K562 (cell line): ENCODE measurements around the gene DTNBP1. TPM values are rescaled to one million over a fixed set of nuclear protein-coding genes. Genes with fewer than 3 reads are reported as not detected.

Source experiments
- CBFB ChIP-seq: sonication (generic); formaldehyde crosslinking; IDR thresholded peaks from 2 replicates; pipeline ENCODE4 v1.4.0; 2020; ENCODE audit warnings: mild to moderate bottlenecking, missing genetic modification reagents
- CCAR2 ChIP-seq: fragments of 200-400 bp; formaldehyde crosslinking; IDR thresholded peaks from 2 replicates; pipeline ENCODE4 v1.6.1; 2017; ENCODE audit warnings: mild to moderate bottlenecking, low read depth, low read length
- FOXJ2 ChIP-seq: fragments of 200-800 bp; sonication (Bioruptor generic); IDR thresholded peaks from 2 replicates; pipeline ENCODE4 v1.6.1; 2016; ENCODE audit warnings: missing genetic modification characterization, missing compliant biosample characterization
- FOXK2 ChIP-seq, 2 experiments: fragments of 450-650 bp; IDR thresholded peaks in 1 of 2; conservative IDR thresholded peaks in 1 of 2; 2 replicates each; pipeline ENCODE4 v1.6.1; 2016; ENCODE audit warnings: low read depth in 2 of 2, mild to moderate bottlenecking in 1 of 2
- GABPA ChIP-seq: fragments of 200-800 bp; sonication (Bioruptor generic); conservative IDR thresholded peaks from 2 replicates; pipeline ENCODE4 v1.6.1; 2016; ENCODE audit warnings: low read depth, missing genetic modification characterization, missing compliant biosample characterization
- HSF4 ChIP-seq: fragments of 250-450 bp; sonication (Bioruptor Pico); IDR thresholded peaks from 2 replicates; pipeline ENCODE4 v2.1.2; 2022; ENCODE audit warnings: mild to moderate bottlenecking, moderate library complexity, borderline replicate concordance
- MCM5 ChIP-seq: fragments of 450-650 bp; IDR thresholded peaks from 2 replicates; pipeline ENCODE4 v1.6.1; 2016; ENCODE audit warnings: low read depth
- NFXL1 ChIP-seq: fragments of 450-650 bp; formaldehyde crosslinking; IDR thresholded peaks from 2 replicates; pipeline ENCODE4 v1.4.0; 2021; ENCODE audit warnings: mild to moderate bottlenecking
- NRF1 ChIP-seq, 2 experiments: fragments of 450-650 bp; IDR thresholded peaks in 1 of 2; conservative IDR thresholded peaks in 1 of 2; 2 replicates each; pipeline ENCODE4 v1.6.1; 2014; ENCODE audit warnings: mild to moderate bottlenecking in 2 of 2
- OTX1 ChIP-seq: fragments of 450-650 bp; formaldehyde crosslinking; IDR thresholded peaks from 2 replicates; pipeline ENCODE4 v1.4.0; 2022; ENCODE audit warnings: mild to moderate bottlenecking
- POLR3G ChIP-seq: IDR thresholded peaks from 2 replicates; pipeline ENCODE4 v1.6.1; 2011; ENCODE audit not compliant: insufficient read length, insufficient replicate concordance; ENCODE audit errors: extremely low read depth
- SIN3A ChIP-seq, 2 experiments: fragments of 150-350 bp in 1 of 2; IDR thresholded peaks; 2 replicates each; pipeline ENCODE4 v1.6.1; 2011 to 2016; ENCODE audit warnings: borderline replicate concordance in 2 of 2, low read depth in 2 of 2, low read length in 2 of 2, mild to moderate bottlenecking in 2 of 2, moderate library complexity in 2 of 2; ENCODE audit not compliant: control insufficient read depth in 1 of 2
- SP2 ChIP-seq: IDR thresholded peaks from 2 replicates; pipeline ENCODE4 v1.6.1; 2011; ENCODE audit warnings: mild to moderate bottlenecking, low read depth, low read length, moderate library complexity; ENCODE audit not compliant: poor library complexity, severe bottlenecking; ENCODE audit errors: extremely low read depth
- ZNF121 ChIP-seq: sonication (generic); formaldehyde crosslinking; conservative IDR thresholded peaks from 2 replicates; pipeline ENCODE4 v1.8.0; 2022; ENCODE audit warnings: missing genetic modification reagents
- ZNF217 ChIP-seq: sonication (generic); formaldehyde crosslinking; IDR thresholded peaks from 2 replicates; pipeline ENCODE4 v1.8.0; 2022; ENCODE audit warnings: mild to moderate bottlenecking, missing genetic modification reagents
- ZNF23 ChIP-seq: fragments of 250-450 bp; sonication (Bioruptor Pico); IDR thresholded peaks from 2 replicates; pipeline ENCODE4 v1.4.0; 2020; ENCODE audit warnings: mild to moderate bottlenecking
- ZNF436 ChIP-seq: fragments of 250-450, 450-650 bp; sonication (Bioruptor Pico); formaldehyde crosslinking; IDR thresholded peaks from 2 replicates; pipeline ENCODE4 v1.7.0; 2020; ENCODE audit warnings: mild to moderate bottlenecking
- ZNF584 ChIP-seq: fragments of 200-800 bp; sonication (Bioruptor generic); IDR thresholded peaks from 2 replicates; pipeline ENCODE4 v1.6.1; 2016; ENCODE audit warnings: low read depth, mild to moderate bottlenecking, missing genetic modification characterization, missing compliant biosample characterization
- polyA plus RNA-seq, 8 experiments: library from polyadenylated mRNA; depleted of rRNA in 4 of 8; stranded (reverse) in 5 of 8; unstranded in 3 of 8; fragments of >200 nt; fragmentation: Nextera tagmentation in 2 of 8; fragmentation: Illumina TruSeq in 1 of 8; extraction: Ambion mirVana in 2 of 8; extraction: Trizol in 1 of 8; gene quantifications; 2 replicates each; pipeline versions ENCODE4 v1.2.1 to v1.2.3, GENCODE V29; 2011 to 2014; ENCODE audit warnings: inconsistent platforms in 1 of 8, missing spikeins in 1 of 8
- total RNA-seq, 7 experiments: library from RNA; depleted of rRNA in 6 of 7; stranded (reverse); fragments of >200 nt in 6 of 7; fragmentation: Illumina TruSeq in 2 of 7; extraction: Trizol in 2 of 7; gene quantifications; 2 replicates each; pipeline versions ENCODE4 v1.2.1 to v1.2.3, GENCODE V29; 2011 to 2021; ENCODE audit warnings: low replicate concordance in 1 of 7
- TF ChIP-seq, protein P1 (sequence below), 3 experiments: IDR thresholded peaks in 2 of 3; conservative IDR thresholded peaks in 1 of 3; 2 replicates each; pipeline ENCODE4 v1.5.1; 2011 to 2012; ENCODE audit warnings: low read length in 3 of 3, mild to moderate bottlenecking in 3 of 3, control low read depth in 2 of 3, improper control_type of control experiment in 1 of 3, inconsistent platforms in 1 of 3, low read depth in 1 of 3, mixed read lengths in 1 of 3, moderate library complexity in 1 of 3; ENCODE audit not compliant: insufficient read depth in 2 of 3
- TF ChIP-seq, protein P2 (sequence below): fragments of 450-650 bp; conservative IDR thresholded peaks from 2 replicates; pipeline ENCODE4 v1.6.1; 2016; ENCODE audit warnings: missing genetic modification characterization, low read depth, mild to moderate bottlenecking, control low read depth, missing compliant biosample characterization

DTNBP1 gene
- total and polyA plus RNA-seq, 9 of the 15 experiments (the other 6 are each of a cell fraction or from before 2014, with no cell fraction given) = 16.7 to 54.5 (median 21.4) TPM

DNA sequence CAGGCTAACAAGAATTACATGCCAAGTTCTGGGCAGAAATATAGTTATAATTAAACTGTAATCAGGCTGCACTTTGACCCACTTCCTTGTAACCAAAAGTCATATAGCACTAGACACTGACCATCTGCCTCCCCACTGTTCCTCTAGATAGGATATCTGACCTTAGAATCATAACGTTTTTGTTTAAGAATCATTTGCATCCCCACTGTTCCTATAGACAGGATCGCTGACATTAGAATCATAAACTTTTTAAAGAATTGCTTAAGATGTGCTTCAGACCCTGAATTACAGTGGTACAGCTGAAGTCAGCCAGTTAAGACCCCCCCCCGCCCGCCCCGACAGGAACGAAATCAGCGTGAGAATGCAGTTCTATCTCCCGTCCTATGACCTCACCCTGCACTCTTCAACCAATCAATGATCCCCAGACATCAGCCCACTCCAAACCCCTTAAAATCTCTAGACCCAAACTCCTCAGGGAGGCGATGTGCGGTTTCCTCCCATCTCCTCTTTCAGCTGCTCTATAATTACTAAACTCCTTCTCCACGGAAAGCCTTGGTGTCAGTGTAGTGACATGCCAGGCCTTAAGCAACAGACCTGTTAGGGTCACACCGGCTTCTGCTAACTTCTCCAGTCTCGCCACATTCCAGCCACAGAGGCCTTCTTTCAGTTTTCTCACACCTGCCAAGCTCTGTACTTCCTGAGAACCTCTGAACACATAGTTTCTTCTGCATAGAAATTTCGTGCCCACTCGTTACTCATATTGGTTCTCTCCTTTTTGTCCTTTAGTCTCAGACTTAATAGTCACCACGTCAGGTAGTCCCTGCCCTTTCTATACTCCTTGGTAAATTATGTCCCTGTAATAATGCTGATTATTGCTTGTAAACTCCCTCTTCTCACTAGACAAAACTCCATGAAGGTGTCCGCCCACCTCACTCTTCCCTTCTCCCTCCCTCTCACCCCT is 93.5 kb downstream of the DTNBP1 start (continued):
- TF ChIP-seq NFXL1 (CRISPR knock-in tag) = no peak
- no peak for TF ChIP-seq FOXJ2 (tag)
- no peak; a peak in 1 of 4 replicates for TF ChIP-seq FOXK2 (conservative IDR thresholded peaks at IDR 0.05 in 1 of 2, IDR thresholded peaks at IDR 0.05 in 1 of 2; ENCODE audit: low read depth in 2 of 2)
- no peak for TF ChIP-seq GABPA (tag)
- TF ChIP-seq NRF1 (conservative IDR thresholded peaks at IDR 0.05 in 1 of 2, IDR thresholded peaks at IDR 0.05 in 1 of 2) = no peak
- TF ChIP-seq ZNF584 = peak; percentile 21; the same call in 1 of the 2 replicates
- TF ChIP-seq SP2 = no peak
- no peak for TF ChIP-seq CCAR2
- TF ChIP-seq CBFB = no peak
- no peak for TF ChIP-seq POLR3G
- no peak for TF ChIP-seq ZNF217
- TF ChIP-seq, protein P1, sequence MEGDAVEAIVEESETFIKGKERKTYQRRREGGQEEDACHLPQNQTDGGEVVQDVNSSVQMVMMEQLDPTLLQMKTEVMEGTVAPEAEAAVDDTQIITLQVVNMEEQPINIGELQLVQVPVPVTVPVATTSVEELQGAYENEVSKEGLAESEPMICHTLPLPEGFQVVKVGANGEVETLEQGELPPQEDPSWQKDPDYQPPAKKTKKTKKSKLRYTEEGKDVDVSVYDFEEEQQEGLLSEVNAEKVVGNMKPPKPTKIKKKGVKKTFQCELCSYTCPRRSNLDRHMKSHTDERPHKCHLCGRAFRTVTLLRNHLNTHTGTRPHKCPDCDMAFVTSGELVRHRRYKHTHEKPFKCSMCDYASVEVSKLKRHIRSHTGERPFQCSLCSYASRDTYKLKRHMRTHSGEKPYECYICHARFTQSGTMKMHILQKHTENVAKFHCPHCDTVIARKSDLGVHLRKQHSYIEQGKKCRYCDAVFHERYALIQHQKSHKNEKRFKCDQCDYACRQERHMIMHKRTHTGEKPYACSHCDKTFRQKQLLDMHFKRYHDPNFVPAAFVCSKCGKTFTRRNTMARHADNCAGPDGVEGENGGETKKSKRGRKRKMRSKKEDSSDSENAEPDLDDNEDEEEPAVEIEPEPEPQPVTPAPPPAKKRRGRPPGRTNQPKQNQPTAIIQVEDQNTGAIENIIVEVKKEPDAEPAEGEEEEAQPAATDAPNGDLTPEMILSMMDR (IDR thresholded peaks at IDR 0.05 in 2 of 3, conservative IDR thresholded peaks at IDR 0.05 in 1 of 3; ENCODE audit: insufficient read depth in 2 of 3, low read depth in 1 of 3, low read length in 3 of 3) = peak in 1 of 3 experiments; percentile 25; a peak in 1 of 6 replicates
- TF ChIP-seq ZNF436 (CRISPR knock-in tag) = no peak
- TF ChIP-seq ZNF121 = no peak
- TF ChIP-seq OTX1 (CRISPR knock-in tag) = no peak
- no peak for TF ChIP-seq SIN3A (IDR thresholded peaks at IDR 0.05; ENCODE audit: borderline replicate concordance in 2 of 2, control insufficient read depth in 1 of 2, low read depth in 2 of 2, low read length in 2 of 2)
- TF ChIP-seq, protein P2, sequence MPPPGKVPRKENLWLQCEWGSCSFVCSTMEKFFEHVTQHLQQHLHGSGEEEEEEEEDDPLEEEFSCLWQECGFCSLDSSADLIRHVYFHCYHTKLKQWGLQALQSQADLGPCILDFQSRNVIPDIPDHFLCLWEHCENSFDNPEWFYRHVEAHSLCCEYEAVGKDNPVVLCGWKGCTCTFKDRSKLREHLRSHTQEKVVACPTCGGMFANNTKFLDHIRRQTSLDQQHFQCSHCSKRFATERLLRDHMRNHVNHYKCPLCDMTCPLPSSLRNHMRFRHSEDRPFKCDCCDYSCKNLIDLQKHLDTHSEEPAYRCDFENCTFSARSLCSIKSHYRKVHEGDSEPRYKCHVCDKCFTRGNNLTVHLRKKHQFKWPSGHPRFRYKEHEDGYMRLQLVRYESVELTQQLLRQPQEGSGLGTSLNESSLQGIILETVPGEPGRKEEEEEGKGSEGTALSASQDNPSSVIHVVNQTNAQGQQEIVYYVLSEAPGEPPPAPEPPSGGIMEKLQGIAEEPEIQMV (tag) = no peak
- TF ChIP-seq HSF4 (CRISPR knock-in tag) = no peak
- no peak for TF ChIP-seq MCM5
- TF ChIP-seq ZNF23 (CRISPR knock-in tag) = 0 out of 2 replicates have a peak, but pooled peaks have one; percentile 25
